NK-92 (cell line): ENCODE results near the gene ZNF418.

ENCODE experiments used
- DNase-seq: peaks from one replicate; lab custom pipeline; 2025; ENCODE audit not compliant: unreplicated experiment; lab: John Stamatoyannopoulos, UW

ZNF418 gene

DNA sequence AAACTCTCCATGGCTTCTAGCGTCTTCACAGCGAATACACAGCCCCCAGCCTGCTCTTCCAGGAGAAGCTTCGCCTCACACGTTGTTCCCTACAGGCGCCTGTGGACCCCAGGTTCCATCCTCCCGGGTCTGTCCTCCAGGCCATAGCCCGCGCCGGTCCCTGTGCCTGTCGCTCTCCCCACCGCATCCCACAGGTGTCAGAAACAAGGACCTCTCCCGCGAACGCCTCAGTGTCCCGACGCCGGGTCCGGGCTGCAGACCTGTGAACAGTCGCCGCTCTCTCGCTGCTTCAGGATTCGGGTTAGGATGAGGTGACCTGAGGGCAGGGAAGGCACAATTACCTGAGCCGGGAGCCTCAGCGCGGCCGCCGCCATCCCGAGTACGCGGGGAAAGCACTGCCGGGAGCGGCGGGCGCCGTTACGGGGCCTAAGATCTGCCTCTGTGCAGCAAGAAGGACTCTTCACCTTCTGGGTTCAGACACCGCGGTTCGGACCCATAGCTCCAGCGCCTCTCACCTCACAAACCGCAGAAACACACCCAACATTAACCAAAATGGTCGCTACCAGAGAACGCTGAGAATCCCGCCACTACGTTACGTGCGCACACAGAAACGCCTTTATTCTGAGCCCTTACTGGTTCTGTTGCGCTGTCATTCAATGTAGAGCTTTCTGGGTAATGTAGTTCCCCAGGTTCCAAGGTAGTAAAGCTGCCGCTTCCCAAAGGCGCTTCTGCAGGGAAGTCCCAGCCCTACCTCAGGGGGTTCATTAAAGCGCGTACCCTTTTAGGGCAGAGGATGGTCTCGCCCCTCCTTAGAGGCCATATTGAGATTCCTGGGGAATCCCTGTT, at the start of gene ZNF418:
TSS of gene ZNF418 (minus strand) at position 583 of the 846 bp plus-strand sequence. CDS start 1,580 bp downstream, outside the sequence.
- DNase-seq: no peak

DNA sequence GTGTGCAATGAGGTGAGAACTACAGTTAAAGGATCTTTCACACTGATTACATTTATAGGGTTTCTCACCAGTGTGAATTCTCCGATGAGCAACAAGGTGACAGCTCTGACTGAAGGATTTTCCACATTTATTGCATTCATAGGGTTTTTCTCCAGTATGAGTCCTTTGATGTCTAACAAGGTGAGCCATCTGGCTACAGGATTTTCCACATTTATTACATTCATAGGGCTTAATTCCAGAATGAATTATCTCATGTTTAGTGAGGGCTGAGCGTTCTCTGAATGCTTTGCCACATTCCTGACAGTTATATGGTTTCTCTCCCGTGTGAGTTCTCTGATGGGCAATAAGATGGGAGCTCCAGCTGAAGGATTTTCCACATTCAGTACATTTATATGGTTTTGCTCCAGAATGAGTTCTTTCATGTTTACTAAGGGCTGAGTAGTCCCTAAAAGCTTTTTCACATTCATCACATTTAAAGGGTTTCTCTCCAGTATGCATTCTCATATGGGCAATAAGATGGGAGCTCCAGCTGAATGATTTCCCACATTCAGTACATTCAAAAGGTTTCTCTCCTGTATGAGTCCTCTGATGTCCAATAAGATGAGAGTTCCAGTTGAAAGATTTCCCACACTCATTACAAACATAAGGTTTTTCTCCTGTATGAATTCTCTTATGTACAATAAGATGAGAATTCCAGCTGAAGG, 43.5 kb upstream of the ZNF418 start:
- no peak for DNase-seq

DNA sequence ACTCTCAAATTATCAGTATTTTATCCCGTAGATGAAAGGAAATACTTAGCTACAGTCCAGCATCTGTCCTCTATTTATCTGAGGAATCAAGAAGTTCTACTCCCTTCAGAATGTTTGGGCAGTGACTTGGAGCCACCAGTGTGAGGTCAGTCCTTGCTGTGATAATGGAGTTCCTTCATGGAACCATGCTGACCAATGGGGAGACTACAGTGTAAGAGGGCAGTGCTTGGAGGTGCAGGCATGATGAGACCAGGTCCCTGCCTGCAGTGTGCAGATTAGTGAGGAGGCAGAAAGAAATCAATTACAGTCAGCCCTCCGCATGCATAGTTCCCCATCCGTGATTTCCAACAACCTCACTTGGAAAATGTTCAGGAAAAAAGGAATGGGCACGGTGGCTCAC, 39.2 kb upstream of the ZNF418 start, which contains the start of gene C19orf18:
TSS of gene C19orf18 (minus strand) at position 101 of the 400 bp plus-strand sequence. CDS start 102 bp downstream, outside the sequence.
- DNase-seq: no peak

DNA sequence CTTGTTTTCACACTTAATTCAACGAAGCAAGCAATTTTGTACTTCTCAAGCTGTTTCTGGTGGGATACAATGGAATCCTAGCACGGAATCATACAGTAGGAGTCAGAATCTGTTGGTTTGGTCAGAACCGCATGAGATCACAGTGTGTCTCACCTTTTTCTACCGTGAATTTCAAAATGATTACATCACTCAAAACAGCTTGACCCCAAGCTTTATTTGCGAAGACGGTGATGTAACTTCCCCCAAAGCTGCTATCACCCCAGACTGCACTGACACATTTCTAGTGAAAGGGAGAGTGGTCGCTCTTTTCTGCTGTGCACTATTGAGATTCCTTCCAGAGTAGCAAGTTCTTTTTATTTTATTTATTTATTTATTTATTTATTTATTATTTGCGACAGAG, 29.6 kb upstream of the ZNF418 start:
- no peak for DNase-seq

DNA sequence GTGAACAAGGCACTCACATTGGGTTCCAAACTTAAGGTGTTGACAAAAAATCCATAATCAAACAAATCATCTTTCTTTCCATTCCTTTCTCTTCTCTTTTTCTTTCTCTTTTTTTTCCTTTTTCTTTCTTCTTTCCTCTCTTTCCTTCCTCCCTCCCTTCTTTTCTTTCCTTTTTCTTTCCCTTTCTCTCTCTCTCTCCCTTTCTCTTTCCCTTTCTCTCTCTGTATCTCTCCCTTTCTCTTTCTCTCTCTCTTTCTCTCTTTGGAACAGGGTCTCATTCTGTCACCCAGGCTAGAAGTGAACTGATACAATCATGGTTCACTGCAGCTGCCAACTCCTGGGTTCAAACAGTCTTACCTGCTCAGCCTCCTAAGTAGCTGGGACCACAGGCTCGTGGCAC, 26.6 kb upstream of the ZNF418 start:
- no peak for DNase-seq

DNA sequence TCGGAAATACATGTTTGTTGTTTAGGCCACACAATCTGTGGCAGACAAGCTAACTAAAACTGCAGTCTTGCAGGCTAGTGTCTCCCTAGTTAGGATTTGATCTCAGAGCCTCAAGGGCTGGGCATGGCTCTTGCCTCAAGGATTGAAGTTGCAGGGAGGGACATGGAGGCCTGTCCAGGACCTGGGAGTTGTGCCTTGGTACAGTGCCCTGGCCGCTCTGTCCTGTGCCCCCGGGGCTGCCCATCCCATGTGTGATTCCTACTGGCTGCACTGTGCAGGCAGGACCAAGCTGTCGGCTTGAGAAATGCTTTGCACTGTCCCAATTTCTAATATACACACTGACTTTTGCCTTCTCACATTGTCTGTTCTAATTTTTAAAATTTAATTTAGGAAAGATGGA, 19.8 kb upstream of the ZNF418 start:
- DNase-seq: no peak

DNA sequence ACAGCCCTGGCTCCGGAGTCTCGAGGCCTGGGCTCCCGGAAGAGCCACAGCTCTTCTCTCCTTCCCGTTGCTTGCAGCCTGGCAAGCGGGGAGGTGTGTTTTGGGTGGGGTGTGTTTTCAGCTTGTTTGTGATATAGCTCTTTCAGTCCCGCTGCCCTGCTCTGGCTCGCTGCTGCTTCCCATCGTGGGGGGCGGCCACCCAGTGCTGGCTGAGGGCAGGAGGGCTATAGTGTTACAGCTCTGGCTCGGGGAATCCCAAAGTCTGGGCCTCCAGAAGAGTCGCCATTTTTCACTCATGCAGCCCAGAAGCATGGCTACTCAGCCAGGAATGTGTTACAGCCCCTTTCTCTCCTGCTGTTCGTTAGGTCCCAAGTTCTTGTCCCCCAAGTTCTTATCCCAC, 14.5 kb upstream of the ZNF418 start:
- no peak for DNase-seq

DNA sequence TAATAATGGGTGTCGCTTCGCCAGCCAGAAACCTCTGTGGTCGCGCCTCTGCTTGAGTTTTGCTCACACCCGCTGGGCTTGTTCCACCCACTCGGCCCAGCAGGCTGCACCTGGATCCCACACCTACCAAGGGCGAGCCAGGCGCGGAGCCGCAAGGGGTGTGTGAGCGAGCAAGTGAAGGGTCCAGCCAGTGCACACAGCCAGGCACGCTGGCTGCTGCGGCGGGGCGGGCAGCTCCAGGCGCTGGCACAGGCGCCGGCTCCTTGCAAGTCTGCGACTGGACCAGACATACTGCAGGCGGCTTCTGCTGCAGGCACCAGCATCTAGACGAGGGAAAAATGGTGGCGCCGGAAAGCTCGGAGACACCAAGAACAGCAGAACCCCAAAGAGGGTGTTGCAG, 14.1 kb upstream of the ZNF418 start:
- no peak for DNase-seq

DNA sequence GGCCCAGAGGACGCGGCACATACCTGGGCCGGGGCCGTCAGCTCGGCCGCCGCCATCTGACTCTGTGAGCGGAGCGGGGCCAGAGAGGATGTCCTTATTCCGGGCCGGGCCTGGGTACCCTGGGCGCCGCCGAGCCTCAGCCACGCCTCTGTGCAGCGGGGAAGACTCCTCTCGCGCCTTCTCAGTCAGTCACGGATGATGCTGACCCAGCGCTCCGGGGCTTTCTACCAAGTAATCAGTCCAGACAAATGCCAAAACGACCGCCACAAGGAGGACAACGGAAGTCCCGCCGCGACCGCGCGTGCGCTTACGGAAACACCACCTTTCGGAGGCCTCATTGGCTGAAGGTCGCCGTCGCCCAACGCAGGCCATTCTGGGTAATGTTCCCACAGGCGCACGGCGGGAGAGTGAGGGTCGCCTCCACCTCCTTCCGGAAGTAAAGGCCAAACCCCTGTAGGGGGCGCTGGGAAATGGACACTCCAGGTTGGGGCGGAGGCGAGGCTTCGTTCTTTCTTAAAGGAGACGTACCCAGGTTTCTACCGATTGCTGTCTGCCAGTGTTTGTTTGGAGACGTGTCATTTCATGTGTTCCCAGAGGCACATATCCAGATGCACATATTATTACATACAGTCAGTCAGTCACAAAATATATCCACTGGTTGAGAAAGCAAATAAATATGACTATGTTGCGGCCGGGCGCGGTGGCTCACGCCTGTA, 12.4 kb upstream of the ZNF418 start, which contains the start of gene ZNF256:
TSS of gene ZNF256 (minus strand) at position 288 of the 716 bp plus-strand sequence. CDS start at position 56, 232 bp downstream.
- DNase-seq: no peak

DNA sequence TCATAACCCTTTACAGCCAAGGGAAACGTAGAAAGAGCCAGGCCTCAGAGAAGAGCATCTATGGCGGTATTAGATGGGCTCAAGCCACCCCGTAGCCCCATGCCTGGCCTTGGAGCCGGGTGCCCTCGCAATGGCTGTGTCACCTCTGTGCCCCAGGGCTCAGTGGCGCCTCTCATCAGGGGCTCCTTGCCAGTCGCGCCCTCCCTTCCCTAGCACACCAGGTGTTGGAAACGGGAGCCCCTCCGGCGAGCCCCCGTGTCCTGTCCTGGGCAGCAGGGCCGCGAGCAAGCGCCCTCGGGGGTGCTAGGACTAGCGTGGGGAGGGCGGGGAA, 11.9 kb upstream of the ZNF418 start:
- DNase-seq: no peak

DNA sequence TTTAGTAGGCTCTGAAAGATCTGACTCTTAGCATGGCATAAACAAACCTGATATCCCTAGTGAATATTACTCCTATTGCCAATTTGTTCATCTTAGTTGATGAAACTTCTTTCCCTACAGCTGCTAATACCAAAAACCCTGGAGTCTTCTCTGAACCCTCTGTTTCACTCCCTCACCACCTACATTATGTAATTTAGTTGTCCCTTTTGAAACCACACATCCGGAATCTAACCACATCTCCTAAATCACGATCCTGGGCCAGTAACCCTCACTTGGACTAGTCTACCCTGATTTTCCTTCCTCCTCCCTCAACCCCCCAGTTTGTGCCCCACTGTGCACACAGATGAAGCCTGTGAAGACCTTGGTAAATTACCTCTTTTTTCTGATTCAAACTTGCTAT, 11.1 kb upstream of the ZNF418 start:
- DNase-seq: no peak

DNA sequence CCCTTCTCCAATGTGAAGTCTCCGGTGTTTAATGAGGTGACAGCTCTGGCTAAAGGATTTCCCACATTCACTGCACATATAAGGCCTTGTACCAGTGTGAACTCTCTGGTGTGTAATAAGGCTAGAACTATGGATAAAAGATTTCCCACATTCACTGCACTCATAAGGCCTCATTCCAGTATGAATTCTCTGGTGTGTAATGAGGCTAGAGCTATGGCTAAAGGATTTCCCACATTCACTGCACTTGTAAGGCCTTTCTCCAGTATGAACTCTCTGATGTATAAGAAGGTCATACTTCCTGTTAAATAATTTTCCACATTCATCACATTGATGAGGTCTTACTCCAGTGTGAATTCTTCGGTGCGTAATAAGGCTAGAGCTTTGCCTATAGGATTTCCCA, 6.4 kb upstream of the ZNF418 start:
- no peak for DNase-seq

DNA sequence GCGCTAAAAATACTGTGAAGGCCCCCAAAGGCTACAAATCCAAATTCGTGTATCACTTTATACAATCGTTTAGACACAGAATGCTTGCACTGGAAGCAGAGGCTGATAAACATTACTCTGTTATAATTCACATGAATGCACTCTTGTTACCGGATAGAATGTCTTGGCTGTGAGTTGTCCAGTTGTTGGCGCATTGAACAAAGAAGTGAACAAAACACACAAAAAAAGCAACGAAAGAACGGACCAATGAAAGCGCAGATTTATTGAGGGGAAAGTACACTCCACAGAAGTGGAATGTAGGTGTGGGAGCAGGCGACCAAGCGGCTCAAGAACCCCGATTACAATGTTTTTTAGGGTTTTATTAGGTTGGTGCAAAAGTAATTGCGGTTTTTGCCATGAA, 529 bp upstream of the ZNF418 start:
- no peak for DNase-seq

DNA sequence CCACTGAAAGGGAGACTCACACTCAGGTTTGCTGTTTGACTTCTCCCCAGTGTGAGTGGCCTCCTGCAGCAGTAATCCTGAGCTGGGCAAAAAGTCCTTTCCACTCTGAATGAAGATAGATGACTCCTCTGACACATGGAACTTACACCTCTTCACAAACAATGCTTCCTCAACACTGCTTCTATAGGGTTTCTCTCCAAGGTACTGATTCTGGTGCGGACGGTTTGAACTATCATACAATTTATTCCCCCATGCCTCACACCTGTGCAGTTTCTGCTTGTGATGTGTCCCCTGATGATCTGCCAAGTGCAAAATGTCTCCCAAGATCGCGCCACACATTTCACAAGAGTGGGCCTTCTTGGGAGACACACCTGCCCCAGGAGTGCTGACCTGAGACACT, 7.6 kb downstream of the ZNF418 start:
- no peak for DNase-seq

DNA sequence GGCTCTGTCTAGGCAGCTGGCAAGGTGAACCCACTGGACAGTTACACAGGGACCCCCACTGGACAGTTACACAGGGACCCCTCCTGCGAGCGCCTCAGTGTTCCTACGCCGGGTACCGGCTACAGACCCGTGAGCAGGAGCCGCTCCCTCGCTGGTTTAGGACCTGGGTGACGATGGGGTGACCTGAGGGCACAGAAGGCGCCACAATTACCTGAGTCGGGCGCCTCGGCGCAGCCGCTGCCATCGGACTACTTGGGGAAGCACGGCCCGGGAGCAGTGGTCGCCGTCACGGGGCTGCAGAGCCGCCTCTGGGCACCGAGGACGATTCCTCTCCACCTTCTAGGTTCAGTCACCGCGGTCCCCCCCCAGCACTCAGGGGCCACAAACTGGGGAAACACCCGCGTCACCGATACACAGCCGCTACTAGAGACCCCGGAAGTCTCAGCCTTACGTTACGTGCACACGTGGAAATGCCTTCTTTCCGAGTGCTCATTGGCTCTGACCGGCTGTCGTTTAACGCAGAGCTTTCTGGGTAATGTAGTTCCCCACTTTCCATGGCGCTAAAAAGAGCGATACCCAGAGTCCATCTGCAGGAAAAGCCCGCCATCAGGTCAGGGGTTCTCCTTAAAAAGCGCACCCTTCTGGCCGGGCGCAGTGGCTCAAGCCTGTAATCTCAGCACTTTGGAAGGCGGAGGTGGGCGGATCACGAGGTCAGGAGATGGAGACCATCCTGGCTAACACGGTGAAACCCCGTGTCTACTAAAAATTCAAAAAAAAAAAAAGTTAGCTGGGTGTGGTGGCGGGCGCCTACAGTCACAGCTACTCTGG, 18.8 kb downstream of the ZNF418 start, which contains the start of gene ZNF417:
TSS of gene ZNF417 (minus strand) at position 425 of the 828 bp plus-strand sequence. CDS start at position 244, 181 bp downstream.
- peak; percentile 41 for DNase-seq

DNA sequence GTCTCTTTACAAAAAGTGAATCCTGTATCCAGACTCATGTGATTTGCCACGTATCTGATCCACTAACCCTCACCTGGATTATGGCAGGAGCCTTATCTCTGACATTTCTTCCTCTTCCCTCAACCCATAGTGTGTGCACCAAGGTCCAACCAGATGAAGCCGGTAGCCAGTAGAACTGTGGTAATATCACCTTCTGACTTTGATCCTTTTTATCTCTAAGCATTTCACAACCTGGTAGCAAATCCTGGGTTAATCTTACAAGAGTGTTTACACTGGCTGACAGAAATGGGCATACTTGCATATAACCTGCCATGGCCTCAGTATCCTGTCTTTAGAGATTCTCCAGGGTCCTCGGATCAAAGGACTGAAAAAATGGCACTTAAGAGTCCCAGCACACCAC, 20.7 kb downstream of the ZNF418 start:
- no peak for DNase-seq

DNA sequence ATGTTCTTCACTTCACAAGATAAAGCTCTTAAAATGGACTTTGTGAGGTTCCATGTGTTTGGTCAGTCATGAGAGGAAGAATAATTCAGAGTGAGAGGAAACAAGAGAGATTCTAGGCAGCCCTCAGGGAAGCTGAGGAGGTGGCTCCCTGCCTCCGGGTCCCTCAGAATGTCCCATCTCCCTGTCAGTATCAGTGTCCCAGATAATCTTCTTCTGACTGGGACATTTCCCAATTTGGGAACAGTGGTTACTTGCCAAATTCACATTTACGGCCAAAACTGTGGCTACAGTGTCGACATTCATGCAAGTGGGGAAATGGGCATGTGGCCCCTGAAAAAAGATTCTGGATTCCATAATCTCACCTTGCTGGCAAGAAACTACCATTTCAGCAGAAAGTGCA, 27.8 kb downstream of the ZNF418 start:
- DNase-seq: no peak

DNA sequence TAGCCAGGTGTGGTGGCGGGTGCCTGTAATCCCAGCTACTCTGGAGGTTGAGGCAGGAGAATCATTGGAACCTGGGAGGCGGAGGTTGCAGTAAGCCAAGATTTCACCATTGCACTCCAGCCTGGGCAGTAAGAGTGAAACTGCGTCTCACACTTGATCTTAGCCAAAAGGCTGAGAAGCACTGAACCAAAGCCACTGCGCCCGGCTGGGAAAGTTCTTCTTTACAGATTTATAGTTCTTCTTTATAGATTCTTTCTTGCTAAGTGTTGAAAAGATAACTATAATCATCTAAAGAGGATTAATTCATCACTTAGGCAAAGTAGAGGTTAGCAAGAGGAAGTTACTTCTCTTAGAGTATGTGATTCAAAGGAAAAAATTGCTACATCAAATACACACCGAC, 29.9 kb downstream of the ZNF418 start:
- DNase-seq: no peak

DNA sequence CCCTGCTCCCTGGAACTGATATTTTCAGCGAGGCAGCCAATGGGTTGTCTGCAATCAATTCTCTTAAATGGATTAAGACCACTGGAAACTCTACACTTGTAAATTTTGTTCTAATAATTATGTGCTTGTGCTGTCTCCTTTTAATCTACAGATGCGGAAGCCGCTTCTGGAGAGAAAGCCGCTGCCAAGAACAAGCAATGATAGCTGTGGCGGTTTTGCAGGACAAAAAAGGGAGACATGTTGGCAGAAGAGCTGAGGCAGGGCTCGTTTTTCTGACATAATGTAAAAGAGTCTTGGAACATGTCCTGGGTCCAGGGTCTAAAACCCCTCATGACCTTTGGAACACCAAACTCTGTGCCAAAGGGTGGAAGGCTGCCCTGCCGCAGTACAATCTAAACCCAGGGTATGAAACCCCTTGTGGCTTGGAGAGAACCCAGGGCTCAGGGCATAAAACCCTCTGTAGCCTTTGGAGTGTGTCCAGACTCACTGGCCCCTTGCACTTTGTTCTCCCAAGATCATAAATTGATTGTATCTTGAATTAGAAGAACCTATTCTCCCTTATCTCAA, 31.5 kb downstream of the ZNF418 start:
- no peak for DNase-seq

DNA sequence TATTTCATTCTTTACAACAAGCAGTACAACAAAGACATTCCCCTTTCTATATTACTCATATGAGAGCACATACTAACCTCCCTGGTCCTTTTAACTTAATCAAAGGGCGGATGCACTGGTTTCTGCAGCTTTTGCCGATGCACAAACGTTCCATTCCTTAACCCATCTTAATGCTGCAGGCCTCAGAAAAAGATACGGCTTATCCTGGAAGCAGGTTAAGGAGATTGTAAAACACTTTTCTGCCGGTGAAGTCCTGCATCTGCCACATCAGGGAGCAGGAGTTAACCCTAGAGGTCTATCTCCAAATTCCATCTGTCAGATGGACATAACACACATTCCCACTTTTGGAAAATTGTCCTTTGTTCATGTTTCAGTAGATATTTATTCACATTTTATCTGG, 34.9 kb downstream of the ZNF418 start:
- no peak for DNase-seq
